ENCODE measurements around the gene DOCK11.
A peak's percentile ranks its signal among the peaks of the same experiment; 100 is the strongest.

Gene DOCK11

DNA sequence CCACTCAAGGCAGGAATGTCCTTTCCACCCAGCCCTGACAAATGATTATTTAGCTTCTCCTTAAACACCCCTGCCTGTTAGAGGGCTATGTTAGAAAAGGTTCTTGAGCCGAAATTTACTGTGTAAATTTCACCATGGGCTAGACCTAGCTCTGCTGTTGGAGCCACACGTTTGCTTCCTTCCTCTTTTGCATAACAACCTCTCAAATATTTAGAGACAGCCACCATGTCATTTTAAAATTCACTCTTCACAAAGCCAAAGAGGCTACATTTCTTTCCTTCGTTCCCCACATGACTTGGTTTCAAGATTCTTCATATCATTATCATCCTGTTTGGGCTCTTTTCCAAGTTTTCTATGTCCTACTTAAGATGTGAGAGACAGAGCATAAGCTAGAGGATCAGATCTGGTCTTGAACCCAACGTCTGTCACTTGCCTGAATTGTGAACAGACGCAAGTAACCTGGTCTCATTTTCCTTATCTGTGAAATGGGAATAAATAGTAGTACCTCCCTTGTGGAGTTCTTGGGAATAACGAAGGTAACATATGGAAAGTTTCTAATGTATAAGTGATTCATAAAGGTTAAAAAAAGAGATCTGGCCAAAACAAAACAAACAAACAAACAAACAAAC is 6.7 kb downstream of the DOCK11 start:
- DNase-seq (ENCODE audit: low spot score), result no peak

DNA sequence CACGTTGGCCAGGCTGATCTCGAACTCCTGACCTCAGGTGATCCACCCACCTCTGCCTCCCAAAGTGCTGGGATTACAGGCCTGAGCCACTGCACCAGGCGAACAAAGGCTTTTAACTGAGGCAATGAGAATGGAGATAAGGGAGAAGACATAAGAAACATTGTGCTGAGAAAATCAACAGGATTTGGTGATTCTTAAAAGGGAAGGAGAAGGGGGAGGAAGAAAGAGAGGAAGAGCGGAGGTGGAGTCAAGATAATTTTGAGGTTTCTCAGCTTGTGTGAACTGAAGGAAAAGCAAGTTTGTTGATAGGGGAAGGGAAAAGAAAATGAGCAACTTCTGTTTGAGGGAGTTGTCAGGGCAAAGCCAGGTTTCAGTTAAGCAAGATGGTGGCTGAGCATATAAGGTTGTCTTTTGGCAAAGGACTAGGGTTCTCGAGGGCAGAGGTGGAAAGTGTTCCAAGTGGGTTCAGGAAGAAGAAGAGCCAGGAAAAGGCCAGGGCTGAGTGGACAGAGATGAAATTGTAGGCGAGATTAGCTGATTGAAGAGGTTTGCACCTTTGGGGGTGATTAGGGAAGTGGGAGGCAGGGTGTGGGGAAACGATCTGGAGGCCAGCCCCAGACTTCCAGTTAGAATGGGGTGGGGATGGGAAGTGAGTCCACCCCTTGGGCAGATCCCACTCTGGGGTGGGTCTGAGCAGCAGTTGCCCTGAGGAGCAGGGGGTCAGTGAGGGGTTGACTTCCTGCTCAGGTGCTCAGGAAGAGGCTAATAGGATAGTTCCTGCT is 7.8 kb downstream of the DOCK11 start:
- no peak for DNase-seq (ENCODE audit: low spot score)

DNA sequence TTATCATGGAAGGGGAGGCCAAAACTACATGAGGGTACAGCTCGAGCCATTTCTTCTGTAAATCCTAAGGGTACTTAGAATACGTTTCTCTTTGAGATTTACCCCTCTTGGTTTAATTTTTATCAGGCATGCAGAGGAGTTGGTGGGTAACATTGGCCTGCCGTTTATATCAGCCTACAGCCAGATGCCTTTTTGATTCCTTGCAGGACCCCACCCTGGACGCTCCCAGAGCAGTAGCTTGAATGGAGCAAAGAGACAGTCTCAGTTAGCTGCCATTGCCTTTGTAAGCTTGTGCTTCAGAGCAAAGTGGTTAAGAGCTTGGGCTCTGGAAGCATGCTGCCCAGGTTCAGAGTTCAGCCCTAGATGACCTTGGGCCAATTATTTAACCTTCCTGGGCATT is 9.0 kb downstream of the DOCK11 start:
- no peak for DNase-seq (ENCODE audit: low spot score)

DNA sequence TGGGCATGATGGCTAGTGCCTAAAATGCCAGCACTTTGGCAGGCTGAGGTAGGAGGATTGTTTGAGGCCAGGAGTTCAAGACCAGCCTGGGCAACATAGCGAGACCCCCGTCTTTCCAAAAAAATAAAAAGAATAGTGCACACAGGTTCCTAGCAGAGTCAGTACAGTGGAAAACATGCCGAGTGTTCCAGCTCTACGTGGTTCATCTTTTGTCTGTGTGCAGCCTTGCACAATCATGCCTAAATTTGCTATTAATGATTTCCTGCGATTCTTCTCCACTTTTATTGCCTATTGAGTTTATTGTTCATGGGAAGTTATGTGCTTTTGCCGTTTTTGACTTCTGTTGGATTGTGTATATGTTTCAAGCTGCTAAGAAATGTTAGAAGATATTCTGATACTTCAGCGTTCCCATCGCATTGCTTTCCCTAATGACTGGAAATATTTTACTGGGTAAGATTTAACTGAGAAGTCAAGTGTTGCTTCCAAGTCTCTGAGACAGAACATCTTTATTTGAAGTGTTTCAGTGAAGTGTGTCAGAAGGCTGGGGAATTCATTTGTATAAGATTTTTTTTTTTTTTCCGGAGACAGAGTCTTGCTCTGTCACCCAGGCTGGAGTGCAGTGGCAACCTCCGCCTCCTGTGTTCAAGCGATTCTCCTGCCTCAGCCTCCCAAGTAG is 11.3 kb downstream of the DOCK11 start:
- DNase-seq (ENCODE audit: low spot score), result no peak

DNA sequence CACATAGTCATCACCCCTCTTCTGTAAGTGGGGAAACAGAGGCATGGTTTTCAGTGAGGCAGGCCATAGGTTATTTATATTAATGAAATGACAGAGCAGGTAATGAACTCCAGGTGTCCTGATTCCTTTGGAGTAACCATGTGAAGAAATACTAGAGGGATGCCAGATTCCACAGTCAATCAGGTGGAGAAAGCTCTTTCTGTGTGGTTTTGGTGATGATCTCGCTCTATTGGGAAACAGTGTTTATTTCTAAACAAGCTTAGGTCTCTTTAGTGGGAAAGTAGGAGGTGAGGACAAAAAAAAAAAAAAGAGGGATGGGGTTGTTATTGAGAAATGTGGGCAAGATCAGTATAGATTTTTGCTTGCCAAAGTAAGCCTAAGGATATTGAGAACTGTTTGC is 12.2 kb downstream of the DOCK11 start:
- DNase-seq (ENCODE audit: low spot score), result no peak

DNA sequence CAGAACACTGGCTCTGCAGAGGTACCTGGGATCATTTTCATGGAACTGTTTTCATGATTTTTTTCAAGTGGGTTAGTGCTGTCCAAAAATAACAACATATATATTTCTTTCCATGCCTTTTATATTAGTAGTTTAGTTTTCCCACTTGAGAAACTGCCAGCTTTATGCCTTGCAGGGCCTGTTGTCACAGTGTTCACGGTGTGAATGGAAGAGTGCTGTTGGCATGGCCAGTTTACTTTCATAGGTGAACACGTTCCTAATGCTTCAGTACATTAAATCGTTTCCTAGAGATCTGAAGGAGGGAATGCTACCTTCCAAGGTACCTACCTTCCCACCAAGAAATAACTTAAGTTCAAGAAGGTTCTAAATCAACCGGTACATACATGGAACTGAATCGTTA is 12.6 kb downstream of the DOCK11 start:
- DNase-seq (ENCODE audit: low spot score), result no peak

DNA sequence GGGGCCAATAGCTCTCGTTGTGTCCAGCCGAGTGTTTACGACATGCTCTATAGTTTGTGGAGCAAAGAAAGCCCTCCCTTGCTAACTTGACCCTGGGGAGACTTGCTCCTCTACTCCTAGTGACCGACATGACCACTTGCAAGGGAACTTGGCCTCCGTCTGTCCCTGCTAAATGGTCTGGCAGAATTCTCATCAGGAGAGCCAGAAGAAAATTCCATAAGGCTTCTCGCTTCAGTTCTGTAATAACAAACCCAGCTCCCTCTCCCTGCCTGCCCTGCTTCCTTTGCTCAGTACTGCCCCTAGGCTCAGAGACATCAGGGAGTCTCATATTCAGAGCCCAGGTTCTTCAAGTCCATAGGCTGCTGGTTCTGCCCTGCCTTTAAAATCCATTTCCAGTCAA is 13.0 kb downstream of the DOCK11 start:
- no peak for DNase-seq (ENCODE audit: low spot score)

DNA sequence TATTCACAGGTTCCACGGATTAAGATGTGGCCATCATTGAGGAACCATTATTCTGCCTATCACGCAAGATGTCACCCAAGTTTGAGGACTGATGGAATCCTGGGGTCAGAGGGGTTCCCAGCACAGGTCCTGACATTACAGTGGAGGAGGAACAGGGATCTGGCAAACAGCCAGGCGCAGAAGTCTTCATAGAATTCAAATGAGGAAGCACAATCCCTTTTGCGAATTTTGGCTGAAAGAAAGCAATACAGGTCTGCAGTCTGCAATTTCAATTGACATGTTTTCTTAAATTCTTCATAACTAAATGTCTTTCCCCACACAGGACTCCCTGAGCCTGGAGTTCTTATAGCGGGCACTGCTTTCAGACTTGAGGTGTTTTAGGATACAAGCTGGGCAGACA is 14.5 kb downstream of the DOCK11 start:
- no peak for DNase-seq (ENCODE audit: low spot score)

DNA sequence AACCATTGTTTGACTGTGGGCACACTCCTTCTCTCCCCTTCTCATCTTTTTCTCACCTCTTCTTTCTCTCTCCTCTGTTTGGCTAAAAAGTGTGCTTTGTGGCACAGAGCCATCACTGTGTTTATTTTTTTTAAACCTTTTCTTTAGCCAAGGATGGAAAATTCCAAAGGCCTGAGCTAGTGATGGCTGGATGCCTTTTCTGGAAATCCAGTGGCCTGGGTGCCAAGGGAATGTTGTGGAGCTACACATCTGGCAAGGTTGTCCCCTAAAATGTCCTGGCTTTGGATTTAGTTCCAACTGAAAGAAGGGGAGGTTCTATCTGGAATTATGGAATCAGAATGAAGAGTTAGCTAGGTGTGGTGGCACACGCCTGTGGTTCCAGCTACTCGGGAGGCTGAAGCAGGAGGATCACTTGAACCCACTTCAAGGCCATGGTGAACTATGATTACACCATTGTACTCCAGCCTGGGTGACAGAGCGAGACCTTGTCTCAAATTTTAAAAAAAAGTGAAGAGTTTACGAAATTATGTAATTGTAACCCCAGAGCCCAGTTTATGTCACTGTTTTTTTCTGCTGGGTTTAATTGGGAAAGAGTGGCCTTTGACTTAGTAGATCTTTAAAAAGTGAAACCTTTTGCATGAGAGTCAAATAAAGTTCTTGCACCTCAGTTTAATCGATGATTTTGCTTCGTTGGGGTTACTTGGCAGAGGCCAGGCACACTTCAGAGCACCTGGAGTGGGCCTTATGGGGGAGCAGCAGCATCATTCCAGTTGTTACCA is 17.7 kb downstream of the DOCK11 start:
- no peak for DNase-seq (ENCODE audit: low spot score)

DNA sequence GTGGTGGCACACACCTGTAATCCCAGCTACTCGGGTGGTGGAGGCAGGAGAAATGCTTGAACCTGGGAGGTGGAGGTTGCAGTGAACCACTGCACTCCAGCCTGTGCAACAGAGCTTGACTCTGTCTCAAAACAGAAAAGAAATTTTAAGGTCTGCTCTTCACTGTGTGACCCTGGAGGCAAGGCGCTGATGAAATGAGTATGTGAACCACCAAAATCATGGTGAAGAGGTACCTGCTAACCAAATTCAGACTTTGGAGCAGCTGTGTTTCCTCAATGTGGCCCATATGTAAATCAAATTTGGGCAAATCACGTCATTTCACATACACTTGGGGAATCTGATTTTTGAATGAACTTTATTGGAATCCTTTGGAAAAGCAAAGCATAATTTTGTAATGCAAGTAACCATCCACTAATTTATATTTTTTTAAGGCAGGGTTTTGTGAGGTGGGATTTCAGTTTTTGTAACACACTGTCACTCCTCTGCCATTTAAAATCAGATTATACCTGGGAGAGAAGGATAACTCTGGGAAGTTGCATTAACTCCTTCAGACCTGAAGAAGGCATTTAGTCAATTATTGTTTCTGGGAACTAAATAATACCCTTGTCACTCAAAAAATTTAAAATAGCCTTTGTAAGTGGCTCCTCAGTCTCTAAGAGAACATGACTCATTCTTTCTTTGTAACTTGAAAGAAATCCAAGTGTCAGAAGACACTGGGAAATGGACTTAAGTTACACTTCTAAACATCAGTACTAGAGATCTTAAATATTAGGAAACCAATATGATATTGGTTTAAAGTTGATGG is 24.0 kb downstream of the DOCK11 start:
- no peak for DNase-seq (ENCODE audit: low spot score)

DNA sequence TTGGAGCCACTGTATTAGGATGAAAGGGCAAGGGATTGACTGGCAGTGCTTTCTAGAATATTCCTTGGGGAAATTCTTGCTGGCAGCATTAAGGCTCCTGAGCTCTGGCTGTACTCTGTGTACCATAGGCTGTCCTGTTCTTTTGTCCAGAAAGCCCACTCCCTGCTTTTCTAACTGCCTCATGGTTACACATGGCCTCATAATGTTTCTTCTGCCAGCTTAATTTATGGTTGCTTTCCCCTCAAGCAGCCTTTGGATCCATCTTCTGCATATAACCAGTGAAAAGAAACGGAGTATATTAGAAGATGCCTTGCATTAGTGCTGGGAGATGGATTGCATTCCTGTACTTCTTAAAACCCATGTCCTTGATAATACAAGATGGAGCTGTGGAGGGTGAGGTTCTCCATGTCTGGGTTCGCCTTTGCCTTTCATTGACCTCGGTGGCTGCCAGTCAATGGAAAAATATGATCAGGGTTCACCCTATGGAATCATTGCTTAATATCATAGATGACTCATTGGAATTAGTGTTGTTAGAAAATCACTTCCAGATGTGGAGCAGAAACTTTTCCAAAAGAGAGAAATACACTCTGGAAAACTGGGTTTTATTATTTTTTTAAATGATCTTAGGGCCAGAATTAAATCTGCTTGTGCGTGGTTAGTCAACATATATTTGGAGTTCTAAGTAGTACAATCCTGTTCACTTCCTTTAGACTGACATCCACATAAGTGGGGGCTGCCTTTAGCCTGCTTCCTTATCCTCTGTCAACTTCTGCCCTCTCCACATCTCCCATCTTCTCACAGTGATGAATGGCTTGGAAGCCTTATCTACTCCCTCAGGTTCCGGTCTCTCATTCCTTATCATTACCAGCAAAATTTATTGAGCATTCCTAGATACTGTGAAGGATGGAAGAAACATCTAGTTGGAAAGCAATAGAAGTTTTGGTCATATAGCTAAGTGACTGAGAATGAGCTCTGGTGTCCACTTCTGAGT is 24.9 kb downstream of the DOCK11 start:
- no peak for DNase-seq (ENCODE audit: low spot score)

DNA sequence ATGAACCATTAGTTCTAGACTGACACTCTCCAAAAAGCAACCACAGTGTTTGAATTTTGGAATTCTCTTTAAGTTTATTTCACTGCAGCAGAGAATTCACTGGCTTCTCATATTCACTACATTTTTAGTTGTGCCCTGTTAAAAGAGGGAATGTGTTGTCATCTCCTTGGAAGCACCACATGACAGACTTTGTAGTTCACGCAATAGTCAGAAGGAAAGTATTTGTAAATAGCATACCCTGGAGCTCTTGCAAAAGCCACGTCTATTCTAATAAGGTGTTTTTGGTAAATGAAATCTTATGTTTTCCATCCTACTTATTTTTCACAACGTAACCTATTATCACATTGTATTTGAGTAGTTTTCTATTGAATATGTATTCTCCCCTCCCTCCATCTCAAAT is 25.8 kb downstream of the DOCK11 start:
- DNase-seq (ENCODE audit: low spot score), result no peak

DNA sequence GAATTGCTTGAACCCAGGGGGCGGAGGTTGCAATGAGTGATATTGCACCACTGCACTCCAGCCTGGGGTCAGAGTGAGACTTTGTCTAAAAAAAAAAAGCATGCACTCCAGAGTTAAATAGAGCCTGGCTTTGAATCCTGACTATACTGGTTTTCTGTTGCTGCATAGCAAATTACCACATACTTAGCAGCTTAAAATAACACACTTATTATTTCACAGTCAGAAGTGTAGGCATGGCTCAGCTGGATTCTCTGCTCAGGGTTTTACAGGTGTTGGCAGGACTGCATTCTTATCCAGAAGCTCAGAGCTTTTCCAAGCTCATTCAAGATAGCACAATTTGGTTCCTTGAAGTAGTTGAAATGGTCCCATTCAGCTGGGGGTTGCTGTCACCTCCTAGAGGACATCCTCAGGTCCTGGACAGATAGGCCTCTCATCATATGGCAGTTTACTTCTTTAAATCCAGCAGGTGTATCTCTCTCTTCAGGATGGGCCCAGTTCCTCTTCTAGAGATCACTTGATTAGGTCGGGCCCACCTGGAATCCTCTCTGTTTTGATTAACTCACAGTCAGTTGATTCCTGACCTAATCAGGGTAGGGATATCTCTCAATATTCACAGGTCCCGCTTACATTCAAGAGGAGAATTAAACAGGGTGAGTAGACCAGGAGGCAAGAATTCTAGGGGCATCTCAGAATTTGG is 26.8 kb downstream of the DOCK11 start:
- DNase-seq (ENCODE audit: low spot score), result no peak

DNA sequence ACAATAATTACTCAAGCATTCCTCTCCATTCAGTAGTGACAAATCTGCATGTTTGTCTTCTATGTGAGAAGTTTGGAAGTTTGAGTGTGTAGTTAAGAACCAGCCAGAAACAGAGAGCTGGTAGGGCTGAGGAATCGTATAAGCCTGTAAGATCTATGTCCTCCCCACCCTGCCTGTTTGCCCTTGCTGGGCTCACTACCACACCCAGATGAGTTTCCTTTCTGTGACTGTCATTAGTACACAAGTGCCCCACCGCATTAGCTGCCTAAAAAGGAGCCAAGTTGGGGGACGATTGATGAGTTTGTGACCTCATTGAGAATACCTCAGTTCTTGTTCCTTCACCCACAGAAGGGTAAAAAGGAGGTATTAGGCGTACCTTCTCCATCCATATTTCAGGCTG is 28.3 kb downstream of the DOCK11 start:
- no peak for DNase-seq (ENCODE audit: low spot score)

DNA sequence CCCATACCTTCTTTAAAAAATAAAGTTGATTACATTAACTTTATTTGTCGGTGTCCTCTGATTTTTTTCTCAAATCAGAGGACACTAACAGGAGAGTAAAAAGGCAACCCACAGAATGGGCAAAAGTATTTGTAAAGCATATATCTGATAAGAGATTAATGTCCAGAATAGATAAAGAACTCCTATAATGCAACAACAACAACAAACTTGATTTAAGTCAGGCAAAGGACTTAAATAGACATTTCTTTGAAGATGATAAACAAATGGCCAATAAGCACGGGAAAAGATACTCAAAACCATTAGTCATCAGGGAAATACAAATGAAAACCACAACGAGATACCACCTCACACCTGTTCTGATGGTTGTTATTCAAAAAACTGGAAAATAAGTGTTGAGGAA is 28.7 kb downstream of the DOCK11 start:
- DNase-seq (ENCODE audit: low spot score), result no peak

DNA sequence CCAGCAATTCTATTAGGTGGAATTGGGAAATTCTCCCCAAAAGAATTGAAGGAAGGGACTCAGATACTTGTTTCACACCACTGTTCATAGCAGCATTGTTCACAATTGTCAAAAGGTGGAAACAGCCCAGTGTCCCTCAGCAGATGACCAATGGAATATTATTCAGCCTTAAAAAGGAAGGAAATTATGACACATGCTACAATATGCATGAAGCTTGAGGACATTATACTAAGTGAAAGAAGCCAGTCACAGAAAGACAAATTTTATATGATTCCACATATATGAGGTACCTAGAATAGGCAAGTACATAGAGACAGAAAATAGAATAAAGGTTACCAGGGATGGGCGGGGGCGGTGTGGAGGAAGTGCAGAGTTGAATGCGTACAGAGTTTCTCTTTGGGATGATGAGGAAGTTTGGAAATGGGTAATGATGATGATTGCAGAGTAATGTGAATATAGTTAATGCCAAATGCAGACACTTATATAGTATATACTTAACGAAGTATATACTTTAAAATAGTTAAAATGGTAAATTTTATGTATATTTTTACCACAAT is 29.6 kb downstream of the DOCK11 start:
- DNase-seq (ENCODE audit: low spot score), result no peak

DNA sequence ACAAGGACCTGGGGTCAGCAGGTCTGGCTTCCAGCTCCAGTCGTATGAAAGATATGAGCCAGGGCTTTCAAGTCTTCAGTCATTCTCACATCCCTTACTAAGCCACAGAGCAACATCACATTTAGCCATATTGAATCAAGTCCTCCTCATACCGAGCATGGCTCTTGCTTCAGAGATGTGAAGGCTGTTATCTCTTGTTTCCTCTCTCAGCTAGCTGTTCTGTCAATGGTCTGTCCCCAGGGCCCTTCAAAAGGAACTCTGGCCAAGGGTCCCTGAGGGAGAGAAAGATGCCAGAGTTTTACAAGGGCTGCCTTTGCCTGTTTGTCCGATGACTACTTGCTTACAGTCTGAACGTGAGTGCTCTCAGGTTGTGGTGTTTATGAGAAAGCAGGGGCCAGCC is 30.5 kb downstream of the DOCK11 start:
- DNase-seq (ENCODE audit: low spot score), result no peak

DNA sequence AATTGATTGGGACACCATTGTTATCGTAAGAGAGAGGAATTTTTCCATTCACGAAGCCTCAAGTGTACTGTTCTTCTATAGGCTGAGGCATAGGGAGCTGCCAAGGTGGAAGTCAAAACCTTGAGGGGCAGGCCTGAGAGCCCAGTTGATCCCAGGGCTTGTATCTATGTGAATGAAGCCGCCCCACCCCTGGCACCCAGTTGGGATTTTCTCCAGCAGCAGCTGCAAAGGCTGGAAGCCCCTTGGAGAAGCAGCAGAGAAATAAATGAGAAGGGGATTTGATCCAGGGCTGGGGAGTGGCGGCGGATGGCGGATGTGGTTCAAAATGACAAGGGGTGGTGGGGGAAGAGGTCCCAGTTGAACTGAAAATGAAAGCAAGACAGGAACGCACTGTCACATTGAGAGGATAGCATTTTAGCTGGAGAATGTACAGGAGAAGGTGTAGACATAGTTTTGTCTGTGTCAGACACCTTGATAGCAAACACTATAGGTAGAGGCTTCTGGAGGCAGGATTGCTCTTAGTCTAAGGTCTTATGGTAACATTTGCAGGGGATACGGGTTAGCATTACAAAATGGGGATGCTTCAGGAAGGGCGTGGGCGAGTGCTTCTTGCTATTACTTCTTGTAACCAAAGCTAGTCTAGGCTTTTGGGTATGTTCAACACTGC is 32.6 kb downstream of the DOCK11 start:
- peak; percentile 11 for DNase-seq (ENCODE audit: low spot score)

Data from pons (tissue), 1 donor.